DMS79 treated with DMSO at 0.1 percent for 48 hours (cell line): ENCODE measurements around the gene ZNF618.

Experiments used
- DNase-seq: peaks from one replicate; lab custom pipeline; 2025; lab: John Stamatoyannopoulos, UW

Gene ZNF618

DNA sequence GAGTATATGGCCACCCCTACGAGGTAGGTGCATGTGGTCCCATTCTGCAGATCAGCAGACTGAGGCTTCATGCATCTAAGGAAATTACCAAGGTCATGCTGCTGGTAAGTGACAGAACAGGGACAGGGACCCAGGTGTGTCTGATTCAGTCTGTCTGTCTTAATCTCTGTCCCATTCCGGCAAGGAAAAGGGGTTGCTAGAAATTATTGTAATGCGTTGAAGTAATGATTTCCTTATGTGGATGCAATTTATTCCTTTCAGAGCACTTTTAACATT, 125.2 kb downstream of the ZNF618 start:
- no peak for DNase-seq

GRCh38 chr9:114001794-114002261, 125.7 kb downstream of the ZNF618 start:
- DNase-seq: no peak

DNA sequence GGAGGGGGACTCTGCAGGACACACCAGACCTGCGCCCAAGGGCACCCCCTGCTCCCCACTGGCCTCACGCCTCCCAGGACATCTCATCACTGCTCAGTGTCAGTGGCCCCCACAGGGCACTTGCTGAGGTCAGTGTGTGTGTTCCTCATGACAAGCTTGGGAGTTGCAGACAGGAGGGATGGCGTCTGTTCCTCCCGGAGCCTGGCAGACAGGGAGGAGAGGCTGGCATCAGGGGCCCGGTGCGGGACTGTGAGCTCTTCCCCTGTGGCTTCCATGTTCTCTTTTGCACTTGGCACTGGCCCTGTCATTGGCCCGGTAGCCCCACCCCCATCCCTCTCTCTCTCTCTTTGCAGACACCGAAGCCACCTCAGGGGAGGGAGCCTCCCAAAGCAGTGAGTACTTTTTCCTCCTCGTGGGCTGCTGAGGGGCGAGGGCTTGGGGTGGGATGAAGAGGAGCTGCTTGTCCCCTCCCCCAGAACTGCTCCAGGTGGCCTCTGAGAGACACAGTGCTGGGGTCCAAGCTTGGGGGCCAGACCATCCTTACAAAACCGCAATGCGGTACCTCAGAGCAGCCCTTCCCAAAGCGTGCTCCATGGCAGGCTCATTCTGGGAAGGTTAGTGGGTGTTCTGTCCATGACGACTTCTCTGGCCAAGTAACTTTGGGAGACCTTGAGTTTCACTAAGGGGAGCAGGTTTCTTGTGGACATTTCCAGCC, 126.3 kb downstream of the ZNF618 start:
- no peak for DNase-seq

DNA sequence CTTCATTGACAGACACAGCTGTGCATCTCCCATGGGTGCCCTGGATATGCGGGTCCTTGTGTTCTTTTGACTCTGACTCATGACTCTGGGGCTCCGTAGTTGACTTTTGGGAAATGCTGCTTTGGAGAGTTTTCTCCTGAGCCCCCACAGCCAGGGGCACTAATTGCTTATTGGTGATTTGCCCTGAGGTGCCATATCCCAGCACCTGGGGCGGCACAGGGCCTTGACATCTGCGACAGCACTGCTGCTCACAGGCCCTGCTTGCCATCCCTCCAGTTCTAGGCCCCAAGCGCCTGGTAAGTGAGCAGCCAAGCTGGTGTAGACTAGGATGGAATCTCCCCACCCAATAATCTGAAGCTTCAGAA, 126.9 kb downstream of the ZNF618 start:
- no peak for DNase-seq

DNA sequence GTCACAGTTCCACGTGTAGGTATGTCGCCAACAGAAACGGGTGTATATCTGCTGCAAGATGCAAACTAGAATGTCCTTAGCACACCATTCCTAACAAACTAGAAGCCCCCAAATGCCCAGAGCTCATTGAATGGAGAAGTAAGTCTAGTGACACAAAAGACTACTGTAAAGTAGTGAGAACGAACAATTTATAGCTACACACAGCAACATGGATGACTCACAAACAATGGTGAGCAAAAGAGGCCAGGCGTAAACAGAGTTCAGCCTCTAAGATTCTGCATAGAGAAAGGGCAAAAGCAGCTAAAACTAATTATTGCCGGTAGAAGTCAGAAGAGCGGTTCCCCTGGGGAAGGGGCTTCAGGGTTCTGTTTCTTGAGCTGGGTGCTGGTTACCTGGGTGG, 127.2 kb downstream of the ZNF618 start:
- DNase-seq: no peak

DNA sequence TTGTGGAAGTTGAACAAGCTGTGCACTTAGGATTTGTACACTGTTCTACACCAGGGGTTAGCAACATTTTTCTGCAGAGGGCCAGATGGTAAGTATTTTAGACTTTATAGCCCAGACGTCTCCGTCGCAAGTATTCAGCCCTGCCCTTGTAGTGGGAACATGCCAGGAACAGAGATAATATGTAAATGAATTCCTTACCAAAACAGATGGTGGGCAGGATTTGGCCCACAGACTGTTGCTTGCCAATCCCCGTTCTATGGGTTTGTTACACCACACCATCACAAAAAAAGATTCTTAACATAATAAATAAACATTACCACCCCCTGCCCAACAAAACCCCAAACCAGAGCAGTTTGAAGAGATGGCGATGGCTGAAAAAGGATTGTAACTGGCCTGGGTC, 127.6 kb downstream of the ZNF618 start:
- DNase-seq: no peak

DNA sequence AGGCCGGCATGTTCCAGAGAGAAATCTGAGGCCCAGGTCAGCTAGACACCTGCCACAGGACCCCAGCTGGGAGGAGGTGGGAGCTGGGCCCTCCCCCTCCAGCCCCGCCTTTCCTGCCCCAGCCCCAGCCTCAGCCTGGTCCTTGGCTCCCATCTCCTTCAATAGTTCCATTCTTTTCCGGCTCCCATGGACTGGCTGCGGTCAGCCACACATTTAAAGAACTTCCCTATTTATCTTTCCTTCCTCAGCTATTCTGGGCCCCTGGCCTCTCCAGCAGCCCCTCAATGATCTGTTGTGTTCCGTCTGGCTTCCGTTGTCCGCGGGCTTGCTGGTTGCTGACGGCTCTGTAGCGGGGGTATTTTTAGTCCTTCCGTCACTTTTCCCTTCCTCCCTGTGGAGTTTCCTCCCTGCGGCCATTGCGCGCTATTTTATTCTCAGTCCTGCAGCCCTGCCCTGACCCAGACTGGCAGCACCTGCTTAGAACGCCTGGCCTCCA, 128.2 kb downstream of the ZNF618 start:
- no peak for DNase-seq

DNA sequence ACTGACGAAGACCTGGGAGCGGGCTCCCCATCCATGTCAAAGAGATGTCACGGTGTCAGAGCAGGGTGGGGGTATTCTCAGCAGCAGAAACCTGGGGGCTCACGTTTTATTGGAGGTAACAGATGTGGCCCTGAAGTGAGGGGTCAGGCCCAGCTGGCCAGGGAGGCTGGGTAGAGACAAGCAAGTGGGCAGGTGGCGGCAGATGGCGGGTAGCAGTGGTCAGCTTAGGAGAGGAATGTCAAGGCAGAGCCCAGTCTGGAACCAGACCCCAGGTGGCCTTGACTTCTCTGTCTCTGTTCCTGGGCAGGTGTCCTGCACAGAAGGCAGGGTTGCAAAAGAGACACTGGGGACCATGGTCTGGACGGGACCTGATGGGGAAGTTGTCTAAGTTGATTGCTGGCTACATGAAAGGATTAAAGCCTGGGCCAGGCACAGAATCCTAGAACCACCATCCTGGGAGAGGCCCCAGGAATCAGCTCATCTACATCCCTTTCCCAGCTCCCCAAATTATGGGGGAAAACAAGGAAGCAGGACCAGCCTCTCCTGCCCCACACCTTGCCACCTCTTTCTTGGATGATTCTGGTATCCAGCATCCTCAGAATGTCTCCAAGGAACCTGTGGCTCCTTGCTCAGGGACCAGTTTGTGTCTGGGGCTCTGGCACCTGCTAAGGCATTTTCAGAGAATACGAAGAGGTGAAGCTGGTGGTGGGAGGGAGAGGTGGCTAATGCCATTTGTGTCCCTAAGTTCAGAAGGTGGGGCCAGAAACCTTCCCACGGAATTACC, 129.5 kb downstream of the ZNF618 start:
- no peak for DNase-seq

DNA sequence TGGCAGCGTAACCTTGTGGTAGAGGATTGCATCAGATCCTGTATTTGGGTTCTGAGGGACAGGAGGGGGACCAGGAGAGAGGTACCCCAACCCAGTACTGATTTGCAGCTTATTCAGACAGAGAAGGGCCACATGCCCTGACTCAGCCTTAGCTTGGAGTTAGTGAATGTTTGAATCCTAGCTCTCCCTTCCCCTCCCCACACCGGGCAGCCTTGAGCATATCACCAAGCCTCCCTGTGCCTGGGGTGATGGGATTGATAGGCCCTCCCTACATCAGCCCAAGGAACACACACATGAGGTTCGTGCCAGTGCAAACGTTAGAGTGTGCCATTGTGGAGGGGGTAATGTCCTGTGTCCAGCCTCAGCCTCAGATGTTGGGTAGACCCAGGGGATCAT, 130.0 kb downstream of the ZNF618 start:
- no peak for DNase-seq

DNA sequence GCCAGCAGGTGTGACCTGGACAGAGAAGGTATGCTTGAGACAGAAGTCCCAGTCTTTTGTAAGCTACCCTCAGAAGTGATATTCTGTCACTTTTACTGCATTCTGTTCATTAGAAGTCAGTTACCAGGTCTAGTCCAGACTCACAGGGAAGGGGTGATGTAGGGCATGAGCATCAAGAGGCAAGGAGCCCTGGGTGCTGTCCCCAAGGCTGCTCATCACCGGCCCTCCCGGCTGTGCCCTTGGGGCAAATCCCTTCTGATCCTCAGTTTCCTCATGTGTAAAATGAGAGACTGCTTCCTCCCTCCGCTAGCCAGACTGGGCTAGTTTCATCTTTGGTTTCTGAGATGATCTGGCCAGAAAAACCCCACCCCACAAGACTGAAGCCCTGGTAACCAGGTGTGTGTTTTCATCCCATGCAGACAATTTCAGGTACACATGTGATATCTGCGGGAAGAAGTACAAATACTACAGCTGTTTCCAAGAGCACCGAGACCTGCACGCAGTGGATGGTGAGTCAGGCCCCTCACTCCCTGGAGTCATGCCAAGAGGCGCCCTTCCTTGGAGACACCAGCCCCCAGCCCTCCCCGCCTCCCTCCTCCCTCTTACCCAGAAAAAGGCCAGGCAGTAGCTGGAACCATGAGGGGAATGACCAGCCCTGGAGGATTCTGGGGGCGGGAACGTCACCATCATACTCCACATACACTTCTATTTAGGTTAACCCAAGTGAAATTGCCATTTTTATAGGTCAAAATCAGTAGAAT, 131.0 kb downstream of the ZNF618 start:
- no peak for DNase-seq

GRCh38 chr9:114007991-114008666, 132.0 kb downstream of the ZNF618 start:
- DNase-seq: no peak

DNA sequence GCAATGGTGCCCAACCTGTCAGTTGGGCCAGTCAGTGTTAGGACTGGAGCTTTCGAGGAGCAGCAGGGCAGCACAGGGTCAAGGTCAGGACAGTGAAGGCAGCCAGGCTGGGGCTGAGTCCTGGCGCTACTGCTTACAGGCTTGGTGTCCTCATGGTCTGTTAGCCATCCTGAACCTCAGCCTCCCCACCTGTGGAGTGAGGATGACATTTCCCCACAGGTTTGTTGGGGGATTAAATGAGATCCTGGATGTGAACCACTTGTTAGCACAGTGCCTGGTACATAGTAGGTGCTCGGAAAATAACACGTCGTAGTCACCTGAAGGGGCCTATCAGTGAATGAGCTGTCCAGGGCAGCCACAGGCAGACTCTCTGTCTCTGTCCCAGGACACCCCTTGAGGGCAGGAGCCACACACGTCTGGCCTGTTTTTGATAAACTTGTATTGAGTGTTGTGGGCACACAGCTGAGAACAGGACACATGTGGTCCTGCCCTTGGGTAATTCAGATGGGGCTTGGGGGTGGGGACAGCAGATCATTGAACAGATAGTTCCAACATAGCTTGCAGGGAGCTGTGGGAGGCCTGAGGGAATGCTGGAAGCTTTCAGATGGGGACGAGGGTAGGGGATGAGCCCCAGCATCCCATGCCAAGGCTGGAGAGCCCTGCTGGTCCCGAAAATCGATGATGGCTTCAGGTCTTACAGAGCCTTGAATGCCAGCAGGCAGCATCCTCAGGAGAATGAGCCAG, 132.7 kb downstream of the ZNF618 start:
- DNase-seq: no peak

- no peak for DNase-seq
Measured at GRCh38 chr9:114011313-114011712, 135.2 kb downstream of the ZNF618 start.

DNA sequence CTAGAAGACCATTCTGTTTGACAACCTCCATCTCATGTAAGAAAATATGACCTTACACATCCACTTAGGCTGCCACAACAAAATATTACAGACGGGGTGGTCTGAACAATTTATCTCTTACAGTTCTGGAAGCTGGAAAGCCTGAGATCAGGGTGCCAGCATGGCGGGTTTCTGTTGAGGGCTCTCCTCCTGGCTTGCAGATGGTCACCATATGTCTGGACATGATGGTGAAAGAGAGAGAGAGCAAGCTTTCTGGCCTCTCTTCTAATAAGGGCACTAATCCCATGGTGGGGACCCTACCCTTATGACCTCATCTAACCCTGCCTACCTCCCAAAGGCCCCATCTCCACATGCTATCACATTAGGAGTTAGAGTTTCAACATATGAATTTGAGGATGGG, 136.0 kb downstream of the ZNF618 start:
- DNase-seq: no peak

- DNase-seq: no peak
Measured at GRCh38 chr9:114014044-114014443, 137.9 kb downstream of the ZNF618 start.

DNA sequence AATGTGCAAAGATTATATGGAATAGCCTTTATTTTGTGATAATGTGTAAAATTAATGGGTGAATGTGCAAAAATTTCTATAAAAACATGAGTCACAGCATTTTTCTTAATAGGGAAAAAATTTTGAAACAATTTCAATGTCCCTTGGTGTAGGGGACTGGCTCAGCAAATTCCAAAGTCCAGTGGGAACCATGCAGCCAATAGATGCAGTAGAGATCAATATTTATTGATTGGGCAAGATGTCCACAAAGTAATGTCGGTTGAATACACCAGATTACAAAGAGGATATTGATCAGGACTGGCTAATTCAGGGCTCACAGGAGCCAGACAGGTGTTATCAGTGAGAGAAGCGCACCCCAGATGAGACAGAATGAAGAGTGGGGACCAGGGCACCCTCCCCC, 139.5 kb downstream of the ZNF618 start:
- no peak for DNase-seq

DNA sequence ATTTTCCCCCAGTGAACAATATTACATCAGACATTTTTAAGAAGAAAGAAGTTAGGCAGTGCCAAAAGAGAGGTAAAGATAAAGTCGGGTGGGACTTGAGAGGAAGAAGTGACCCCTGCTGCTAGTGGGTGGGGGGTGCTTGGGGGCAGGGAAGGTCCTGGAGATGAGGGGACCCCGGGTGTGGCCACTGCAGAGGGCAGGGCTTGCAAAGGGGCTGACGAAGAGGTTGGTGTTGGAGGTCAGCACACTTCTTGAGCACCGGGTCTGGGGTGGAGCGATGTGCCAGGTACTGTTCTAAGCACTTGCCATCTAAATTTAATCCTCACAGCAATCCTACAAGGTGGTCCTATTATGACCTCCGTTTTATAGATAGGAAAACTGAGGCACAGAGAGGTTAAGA, 140.0 kb downstream of the ZNF618 start:
- no peak for DNase-seq

GRCh38 chr9:114016629-114017423, 140.7 kb downstream of the ZNF618 start:
- no peak for DNase-seq

- DNase-seq: no peak
Measured at GRCh38 chr9:114017741-114018715, 141.9 kb downstream of the ZNF618 start.

DNA sequence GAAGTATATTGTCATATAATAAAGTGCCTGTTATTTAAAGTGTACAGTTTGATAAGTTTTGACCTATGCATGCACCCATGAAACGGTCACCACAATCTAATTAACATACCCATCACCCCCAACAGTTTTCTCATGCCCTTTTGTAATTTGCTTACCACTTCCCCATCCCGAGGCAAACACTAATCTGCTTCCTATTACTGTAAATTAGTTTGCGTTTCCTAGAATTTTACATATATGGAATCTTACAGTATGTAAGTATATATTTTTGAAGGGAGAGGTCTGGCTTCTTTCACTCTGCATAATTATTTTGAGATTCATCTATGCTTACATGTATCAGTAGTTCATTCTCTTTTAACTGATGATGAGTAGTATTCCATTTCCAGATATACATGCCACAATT, 145.5 kb downstream of the ZNF618 start:
- DNase-seq: no peak
